Neural cell (in vitro differentiated cells): ENCODE measurements around the gene KRT85.

Source experiments
- CTCF ChIP-seq: fragments of 450-650 bp; IDR thresholded peaks from 2 replicates; pipeline ENCODE4 v1.5.1; 2014; ENCODE audit warnings: antibody characterized with exemption, mild to moderate bottlenecking, moderate library complexity; ENCODE audit not compliant: poor library complexity, severe bottlenecking
- EP300 ChIP-seq: fragments of 450-650 bp; conservative IDR thresholded peaks from 2 replicates; pipeline ENCODE4 v1.6.1; 2014; ENCODE audit warnings: antibody characterized with exemption, mild to moderate bottlenecking, moderate library complexity; ENCODE audit not compliant: poor library complexity, severe bottlenecking
- EZH2 ChIP-seq: fragments of 200-600, 300-800 bp; shearing (Covaris generic), sonication (generic); IDR thresholded peaks from 2 replicates; pipeline ENCODE4 v1.6.1; 2014; ENCODE audit warnings: antibody characterized with exemption, low read length, borderline replicate concordance, mild to moderate bottlenecking; ENCODE audit not compliant: insufficient read depth, poor library complexity, severe bottlenecking
- POLR2AphosphoS5 ChIP-seq: IDR thresholded peaks from 2 replicates; pipeline ENCODE4 v1.6.1; 2012
- RAD21 ChIP-seq: fragments of 450-650 bp; conservative IDR thresholded peaks from 2 replicates; pipeline ENCODE4 v1.6.1; 2014; ENCODE audit warnings: antibody characterized with exemption, mild to moderate bottlenecking, moderate library complexity
- SMC3 ChIP-seq: fragments of 450-650 bp; conservative IDR thresholded peaks from 2 replicates; pipeline ENCODE4 v1.6.1; 2014; ENCODE audit warnings: antibody characterized with exemption, mild to moderate bottlenecking, moderate library complexity; ENCODE audit not compliant: poor library complexity
- TAF1 ChIP-seq: IDR thresholded peaks from 2 replicates; pipeline ENCODE4 v1.6.1; 2012; ENCODE audit warnings: low read depth
- TF ChIP-seq, protein P1 (sequence below): IDR thresholded peaks from 2 replicates; pipeline ENCODE4 v1.6.1; 2012; ENCODE audit warnings: borderline replicate concordance

DNA sequence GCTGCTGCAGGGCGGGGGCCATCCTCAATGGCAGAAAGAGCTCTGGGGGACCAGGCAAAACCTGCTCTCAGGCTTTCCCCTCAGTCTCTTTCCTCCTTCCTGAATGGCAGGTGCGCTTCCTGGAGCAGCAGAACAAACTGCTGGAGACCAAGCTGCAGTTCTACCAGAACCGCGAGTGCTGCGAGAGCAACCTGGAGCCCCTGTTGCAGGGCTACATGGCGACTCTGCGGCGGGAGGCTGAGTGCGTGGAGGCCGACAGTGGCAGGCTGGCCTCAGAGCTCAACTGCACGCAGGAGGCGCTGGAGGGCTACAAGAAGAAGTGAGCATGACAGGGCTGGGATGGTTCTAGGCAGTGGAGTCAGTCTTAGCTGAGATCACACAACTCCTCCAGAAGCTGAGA is 23.2 kb downstream of the KRT85 start:
- no peak for TF ChIP-seq CTCF
- no peak for TF ChIP-seq RAD21
- no peak for TF ChIP-seq POLR2AphosphoS5
- no peak for TF ChIP-seq EZH2
- TF ChIP-seq, protein P1, sequence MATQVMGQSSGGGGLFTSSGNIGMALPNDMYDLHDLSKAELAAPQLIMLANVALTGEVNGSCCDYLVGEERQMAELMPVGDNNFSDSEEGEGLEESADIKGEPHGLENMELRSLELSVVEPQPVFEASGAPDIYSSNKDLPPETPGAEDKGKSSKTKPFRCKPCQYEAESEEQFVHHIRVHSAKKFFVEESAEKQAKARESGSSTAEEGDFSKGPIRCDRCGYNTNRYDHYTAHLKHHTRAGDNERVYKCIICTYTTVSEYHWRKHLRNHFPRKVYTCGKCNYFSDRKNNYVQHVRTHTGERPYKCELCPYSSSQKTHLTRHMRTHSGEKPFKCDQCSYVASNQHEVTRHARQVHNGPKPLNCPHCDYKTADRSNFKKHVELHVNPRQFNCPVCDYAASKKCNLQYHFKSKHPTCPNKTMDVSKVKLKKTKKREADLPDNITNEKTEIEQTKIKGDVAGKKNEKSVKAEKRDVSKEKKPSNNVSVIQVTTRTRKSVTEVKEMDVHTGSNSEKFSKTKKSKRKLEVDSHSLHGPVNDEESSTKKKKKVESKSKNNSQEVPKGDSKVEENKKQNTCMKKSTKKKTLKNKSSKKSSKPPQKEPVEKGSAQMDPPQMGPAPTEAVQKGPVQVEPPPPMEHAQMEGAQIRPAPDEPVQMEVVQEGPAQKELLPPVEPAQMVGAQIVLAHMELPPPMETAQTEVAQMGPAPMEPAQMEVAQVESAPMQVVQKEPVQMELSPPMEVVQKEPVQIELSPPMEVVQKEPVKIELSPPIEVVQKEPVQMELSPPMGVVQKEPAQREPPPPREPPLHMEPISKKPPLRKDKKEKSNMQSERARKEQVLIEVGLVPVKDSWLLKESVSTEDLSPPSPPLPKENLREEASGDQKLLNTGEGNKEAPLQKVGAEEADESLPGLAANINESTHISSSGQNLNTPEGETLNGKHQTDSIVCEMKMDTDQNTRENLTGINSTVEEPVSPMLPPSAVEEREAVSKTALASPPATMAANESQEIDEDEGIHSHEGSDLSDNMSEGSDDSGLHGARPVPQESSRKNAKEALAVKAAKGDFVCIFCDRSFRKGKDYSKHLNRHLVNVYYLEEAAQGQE = no peak
- TF ChIP-seq EP300 = no peak
- no peak for TF ChIP-seq SMC3
- no peak for TF ChIP-seq TAF1
